GM20000 (cell line): ENCODE data around the gene BRSK2.
"Not testable (repeated sequence)": the region's sequence is repeated elsewhere in the genome, so short reads cannot be mapped to it uniquely, and the experiment has no call there.

Source experiments
- DNase-seq: peaks from one replicate; pipeline ENCODE4 v3.0.0; 2012; ENCODE audit warnings: low spot score
- TF ChIP-seq, protein P1 (sequence below): IDR thresholded peaks from 2 replicates; pipeline ENCODE4 v1.5.1; 2012; ENCODE audit warnings: mild to moderate bottlenecking, control low read depth; ENCODE audit errors: extremely low read depth, missing control alignments

The BRSK2 gene

DNA sequence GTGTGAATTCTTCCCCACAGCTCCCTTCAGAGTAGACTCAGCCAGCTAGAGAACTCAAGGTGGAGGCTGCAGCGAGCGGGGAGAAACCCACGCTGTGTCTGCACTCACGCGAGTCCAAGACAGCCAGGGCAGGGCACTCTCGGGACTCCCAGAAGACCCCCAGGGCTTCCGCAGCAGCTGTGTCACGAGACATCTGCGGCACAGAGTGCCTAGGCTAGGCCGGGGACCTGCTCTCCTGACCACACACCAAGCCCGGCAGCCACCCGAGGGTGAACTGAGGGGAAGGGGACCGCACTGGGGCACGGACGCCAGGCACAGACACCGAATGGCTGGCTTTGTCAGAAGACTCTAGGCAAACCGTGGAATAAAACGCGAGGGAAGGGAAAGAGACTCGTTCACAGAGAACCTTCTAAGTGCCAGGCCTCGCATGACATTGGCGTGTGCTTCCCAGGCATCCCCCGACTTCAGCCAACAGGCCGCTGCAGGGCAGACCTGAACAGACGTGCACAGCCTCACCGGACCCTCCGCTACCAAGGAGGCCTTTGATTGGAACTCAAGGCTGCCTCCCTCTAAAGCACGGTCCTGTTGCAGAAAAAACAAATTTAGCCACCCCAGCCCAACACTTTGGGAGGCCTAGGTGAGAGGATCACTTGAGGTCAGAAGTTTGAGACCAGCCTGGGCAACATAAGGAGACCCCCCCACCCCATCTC, 115.0 kb downstream of the BRSK2 start:
- TF ChIP-seq, protein P1, sequence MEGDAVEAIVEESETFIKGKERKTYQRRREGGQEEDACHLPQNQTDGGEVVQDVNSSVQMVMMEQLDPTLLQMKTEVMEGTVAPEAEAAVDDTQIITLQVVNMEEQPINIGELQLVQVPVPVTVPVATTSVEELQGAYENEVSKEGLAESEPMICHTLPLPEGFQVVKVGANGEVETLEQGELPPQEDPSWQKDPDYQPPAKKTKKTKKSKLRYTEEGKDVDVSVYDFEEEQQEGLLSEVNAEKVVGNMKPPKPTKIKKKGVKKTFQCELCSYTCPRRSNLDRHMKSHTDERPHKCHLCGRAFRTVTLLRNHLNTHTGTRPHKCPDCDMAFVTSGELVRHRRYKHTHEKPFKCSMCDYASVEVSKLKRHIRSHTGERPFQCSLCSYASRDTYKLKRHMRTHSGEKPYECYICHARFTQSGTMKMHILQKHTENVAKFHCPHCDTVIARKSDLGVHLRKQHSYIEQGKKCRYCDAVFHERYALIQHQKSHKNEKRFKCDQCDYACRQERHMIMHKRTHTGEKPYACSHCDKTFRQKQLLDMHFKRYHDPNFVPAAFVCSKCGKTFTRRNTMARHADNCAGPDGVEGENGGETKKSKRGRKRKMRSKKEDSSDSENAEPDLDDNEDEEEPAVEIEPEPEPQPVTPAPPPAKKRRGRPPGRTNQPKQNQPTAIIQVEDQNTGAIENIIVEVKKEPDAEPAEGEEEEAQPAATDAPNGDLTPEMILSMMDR = no peak
- DNase-seq = no peak

DNA sequence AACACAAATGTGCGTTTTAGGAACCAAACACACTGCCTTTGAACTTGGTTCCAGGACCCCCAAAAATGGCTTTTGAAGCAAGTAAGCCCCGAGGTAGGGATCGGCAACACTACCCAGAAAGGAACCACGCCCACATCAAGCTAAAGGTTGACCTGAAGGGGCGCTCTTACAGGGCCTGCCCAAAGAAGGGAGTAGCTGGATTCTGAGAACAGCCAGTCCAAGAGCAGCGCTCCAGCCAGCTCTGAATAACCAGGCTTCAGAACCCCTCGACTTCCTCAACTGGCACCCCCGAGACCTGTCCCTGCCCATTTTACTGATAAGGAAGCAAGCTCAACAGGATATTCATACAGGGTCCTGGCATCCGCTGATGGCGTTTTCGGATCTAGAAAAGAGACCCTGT, 115.7 kb downstream of the BRSK2 start:
- DNase-seq = no peak
- TF ChIP-seq, protein P1 = no peak

DNA sequence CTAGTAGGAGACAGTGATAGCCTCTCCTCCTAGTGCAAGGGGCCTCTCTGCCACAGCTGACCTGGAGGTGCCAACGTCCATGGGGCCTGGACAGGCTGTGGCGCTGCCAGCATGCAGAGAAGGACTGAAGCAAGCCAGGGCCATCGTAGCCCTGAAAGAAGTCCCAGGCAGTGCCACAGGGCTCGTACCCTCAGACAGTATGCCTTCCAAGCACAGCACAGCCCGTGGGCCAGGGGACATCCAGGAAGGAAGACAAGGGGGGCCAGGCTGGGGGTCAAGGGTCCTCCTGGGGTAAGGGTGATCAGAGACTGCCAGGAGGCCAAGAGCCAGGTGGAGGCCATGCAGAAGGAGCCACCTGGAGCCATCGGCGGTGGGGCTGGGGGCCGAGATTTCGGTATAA, 117.2 kb downstream of the BRSK2 start:
- no peak for DNase-seq
- TF ChIP-seq, protein P1 = no peak

DNA sequence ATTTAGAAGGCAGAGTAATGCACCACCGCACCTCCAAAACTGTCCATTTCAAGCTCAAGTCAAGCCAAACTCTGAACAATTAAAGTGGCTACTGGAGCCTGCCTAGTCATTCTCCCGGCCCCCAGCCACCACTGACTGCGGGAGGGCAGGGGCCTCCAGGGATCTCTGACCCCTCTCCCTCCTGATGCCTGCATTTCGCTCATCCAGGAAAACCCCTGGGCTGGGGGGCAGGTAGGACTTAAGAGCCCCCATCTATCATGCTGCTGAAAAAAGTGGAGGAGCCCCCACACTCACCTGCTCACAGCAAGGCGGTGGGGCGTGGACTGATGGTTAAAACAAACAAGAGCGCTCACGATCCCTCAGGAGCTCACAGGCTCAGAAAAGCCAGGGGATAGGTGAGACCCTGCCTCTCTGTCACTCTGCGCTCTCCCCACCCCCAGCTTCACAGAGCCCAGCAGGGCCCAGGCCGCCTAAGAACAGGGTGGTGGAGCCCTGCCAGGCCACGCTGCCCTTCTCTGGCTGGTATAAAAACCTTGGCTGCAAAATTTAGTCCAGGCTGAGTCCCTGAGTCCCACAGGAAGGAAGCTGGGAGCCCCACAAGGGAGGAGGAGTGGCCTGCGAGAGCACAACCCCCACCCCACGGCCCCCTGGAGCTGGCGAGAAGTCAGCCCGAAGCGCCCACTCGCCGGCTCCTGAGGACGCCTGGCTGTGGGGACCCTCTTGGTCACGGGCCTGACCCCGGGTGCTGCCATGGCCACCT, 117.8 kb downstream of the BRSK2 start:
- no peak for DNase-seq
- TF ChIP-seq, protein P1 = no peak

DNA sequence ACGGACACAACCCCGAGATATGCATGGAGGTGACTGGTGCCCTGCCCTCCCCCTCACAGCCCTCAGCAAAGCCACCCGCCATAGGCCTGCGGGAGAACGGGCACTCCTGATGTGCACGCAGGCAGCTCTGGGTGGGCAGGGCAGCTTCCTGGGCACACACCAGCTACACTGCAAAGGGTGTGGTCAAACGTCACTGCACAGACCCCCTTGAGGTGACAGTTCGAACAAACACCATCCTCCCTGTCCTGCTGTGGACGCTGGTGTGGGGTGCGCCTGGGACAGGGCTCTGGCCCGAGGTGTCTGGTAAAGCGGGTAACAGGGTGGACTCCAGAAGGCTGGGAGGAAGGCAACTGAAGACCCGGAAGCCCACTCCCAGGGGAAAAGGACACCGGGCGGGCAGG, 118.8 kb downstream of the BRSK2 start:
- no peak for DNase-seq
- TF ChIP-seq, protein P1 = no peak

DNA sequence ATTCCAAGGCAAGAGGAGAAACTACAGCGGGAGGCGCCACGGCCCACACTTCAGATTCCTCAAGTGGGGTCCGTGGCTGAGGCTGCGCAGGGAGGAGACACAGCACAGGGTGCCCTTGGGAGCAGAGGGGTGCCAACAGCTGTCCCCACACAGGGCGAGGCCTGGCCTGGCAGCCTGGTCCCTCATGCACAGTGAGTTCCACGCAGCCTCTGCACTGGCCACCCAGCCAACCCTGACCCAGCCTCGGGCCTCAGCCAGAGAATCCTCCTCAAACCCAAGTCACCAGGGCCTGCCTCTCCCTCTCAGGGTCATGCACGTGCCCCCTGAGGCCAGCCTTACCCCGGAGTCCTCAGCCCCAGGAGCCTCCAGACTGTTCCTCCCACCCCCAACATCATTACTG, 119.3 kb downstream of the BRSK2 start:
- DNase-seq = no peak
- TF ChIP-seq, protein P1 = no peak

DNA sequence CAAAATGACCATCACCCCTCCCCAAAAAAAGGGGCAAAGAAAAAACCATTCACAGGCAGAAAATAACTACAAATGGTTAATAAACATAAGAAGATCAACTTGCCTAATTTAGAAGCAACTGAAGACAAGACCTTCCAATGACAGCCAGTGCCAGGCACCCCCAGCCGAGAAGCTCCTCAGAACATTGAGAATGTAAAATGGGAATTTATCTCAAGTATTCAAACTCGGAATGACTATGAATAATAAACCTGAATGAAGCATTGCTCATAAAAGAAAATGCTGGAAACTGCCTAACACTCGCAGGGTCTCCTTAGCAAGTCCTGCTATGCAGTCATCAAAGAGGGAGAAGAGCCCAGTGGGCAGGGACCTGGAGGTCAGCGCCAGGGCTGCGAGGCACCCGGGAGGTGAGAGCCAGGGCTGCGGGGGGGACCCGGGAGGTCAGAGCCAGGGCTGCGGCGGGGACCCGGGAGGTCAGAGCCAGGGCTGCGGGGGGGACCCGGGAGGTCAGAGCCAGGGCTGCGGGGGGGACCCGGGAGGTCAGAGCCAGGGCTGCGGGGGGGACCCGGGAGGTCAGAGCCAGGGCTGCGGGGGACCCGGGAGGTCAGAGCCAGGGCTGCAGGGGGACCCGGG, 120.0 kb downstream of the BRSK2 start:
- no peak for DNase-seq
- TF ChIP-seq, protein P1 = no peak

DNA sequence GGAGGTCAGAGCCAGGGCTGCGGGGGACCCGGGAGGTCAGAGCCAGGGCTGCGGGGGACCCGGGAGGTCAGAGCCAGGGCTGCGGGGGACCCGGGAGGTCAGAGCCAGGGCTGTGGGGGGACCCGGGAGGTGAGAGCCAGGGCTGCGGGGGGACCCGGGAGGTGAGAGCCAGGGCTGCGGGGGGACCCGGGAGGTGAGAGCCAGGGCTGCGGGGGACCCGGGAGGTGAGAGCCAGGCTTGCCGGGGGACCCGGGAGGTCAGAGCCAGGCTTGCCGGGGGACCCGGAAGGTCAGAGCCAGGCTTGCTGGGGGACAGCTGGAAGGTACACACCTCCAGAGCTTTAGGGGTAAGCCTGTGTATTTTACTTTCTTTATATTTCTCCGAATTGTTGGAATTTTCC, 120.6 kb downstream of the BRSK2 start:
- not testable (repeated sequence) for DNase-seq
